ENCODE measurements around the gene POU2F1. TPM values are rescaled to one million over a fixed set of nuclear protein-coding genes. Genes with fewer than 3 reads are reported as not detected.

POU2F1 gene
- total RNA-seq, 1 donor from 2014 or later, result 68.0 TPM

DNA sequence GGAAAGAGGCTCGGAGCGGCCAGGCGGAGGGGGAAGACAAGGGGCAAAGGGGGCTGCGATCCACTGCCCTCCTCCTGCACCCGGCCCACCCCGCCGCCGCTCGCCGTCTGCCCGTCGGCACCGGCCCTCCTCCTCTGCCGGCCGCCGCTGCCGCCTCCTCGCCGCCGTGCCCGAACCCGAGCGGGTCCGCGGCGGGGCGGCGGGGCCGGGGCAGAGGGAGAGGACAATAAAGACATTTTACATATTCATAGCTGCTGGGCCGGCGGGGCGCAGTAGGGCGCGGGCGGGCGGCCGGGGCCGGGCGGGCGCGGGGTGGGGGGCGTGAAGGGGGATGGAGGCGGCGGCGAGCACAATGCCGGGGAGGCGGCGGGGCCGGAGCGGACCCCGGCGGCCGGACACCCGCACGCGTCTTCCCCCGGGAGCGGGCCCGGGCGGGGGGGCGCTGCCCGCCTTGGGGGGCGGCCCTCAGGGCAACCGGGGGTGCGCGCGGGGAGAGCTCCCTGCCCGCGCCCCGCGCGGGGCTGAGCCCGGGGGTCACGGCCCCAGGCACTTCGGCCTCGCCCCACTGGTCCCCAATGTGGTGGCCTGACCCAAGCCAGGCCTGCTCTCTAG is 546 bp downstream of the POU2F1 start:
- Mint-ChIP-seq H3K27me3 (ENCODE audit: insufficient read depth, low read depth) (peaks cover 6% of the 10 kb centered on the region), H3K9me3 (peaks cover 8% of the 10 kb centered on the region), H3K27ac (no peak overlapping the region), H3K4me3 (peak overlapping the region; percentile 92), H3K36me3 (no peaks in the 10 kb centered on the region), H3K4me1 (peaks cover 35% of the 10 kb centered on the region)
- peaks cover 48% of the 10 kb centered on the region for H3K4me1 ChIP-seq
- peak overlapping the region; percentile 79 for H3K9ac ChIP-seq
- peak overlapping the region; percentile 84 for H3K4me2 ChIP-seq
- H3K4me3 ChIP-seq, result peak overlapping the region; percentile 82
- TF ChIP-seq EZH2phosphoT487 (IDR thresholded peaks at IDR 0.05) (no peak), EZH2 (IDR thresholded peaks at IDR 0.05) (no peak), CTCF (IDR thresholded peaks at IDR 0.05) (no peak)
- no peak overlapping the region for H2AFZ ChIP-seq (replicated peaks)
- peaks cover 41% of the 10 kb centered on the region for H4K20me1 ChIP-seq (ENCODE audit: low read depth)
- peaks cover 55% of the 10 kb centered on the region for H3K79me2 ChIP-seq (ENCODE audit: low read depth)
- no peaks in the 10 kb centered on the region for H3K9me3 ChIP-seq (ENCODE audit: low read depth)
- no peaks in the 10 kb centered on the region for H3K36me3 ChIP-seq
- peaks cover 35% of the 10 kb centered on the region for H3F3A ChIP-seq (ENCODE audit: low read depth)
- peak; percentile 71 for DNase-seq (ENCODE audit: low spot score)
- H3K27me3 ChIP-seq, result no peaks in the 10 kb centered on the region
- peak overlapping the region; percentile 93 for H3K27ac ChIP-seq

DNA sequence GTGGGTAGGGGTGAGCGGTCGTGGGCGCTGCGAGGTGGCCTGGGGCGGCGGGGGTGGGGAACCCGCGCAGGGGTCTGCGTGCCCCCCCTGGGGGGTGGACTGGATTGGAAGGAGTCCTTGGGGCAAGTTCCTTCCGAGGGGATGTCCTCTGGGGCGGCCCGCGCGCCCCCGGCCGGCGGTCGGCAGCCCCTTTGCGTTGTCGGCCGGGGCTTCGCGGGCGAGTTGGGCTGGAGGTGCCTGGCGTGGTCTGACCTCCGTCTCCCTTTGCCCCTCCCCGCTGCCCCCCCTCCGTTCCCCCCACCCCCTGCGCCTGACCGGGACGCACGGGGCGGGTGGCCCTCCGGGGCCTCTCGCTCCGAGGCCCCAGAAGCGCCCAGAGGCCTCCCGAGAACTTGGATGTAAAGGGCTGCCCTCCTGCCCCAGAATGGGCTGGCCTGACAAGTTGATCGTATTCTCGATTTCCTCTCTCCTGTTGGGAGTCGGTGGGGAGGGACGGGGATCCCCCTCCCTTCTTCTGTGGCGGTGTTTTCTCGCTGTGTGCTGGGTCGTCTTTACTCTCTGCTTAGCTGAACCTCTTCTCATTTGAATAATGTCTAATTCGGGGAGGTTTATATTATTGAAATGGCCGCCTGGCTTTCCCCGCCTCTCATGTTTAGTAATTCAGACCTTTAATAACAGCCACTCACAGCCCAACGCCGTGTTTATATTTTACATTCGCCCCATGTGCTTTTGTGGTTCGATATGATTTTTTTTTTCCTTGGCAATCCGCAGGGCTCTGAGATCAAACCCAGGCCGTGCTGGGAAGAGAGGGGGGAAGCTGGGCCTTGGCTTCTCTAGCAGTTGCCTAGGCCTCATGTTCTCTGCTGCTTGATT is 1.3 kb downstream of the POU2F1 start:
- peak overlapping the region; percentile 84 for H3K4me2 ChIP-seq
- H3K27me3 Mint-ChIP-seq (ENCODE audit: insufficient read depth, low read depth), result peaks cover 6% of the 10 kb centered on the region

More for the DNA sequence above, 1.3 kb downstream of the POU2F1 start:
- Mint-ChIP-seq H3K4me1 (peaks cover 35% of the 10 kb centered on the region), H3K36me3 (no peaks in the 10 kb centered on the region), H3K9me3 (peaks cover 3% of the 10 kb centered on the region), H3K27ac (peak overlapping the region; percentile 100), H3K4me3 (peak overlapping the region; percentile 97)
- peak overlapping the region; percentile 93 for H3K27ac ChIP-seq
- peak overlapping the region; percentile 82 for H3K4me3 ChIP-seq
- peak; percentile 81 for DNase-seq (ENCODE audit: low spot score)
- H4K20me1 ChIP-seq (ENCODE audit: low read depth), result peaks cover 49% of the 10 kb centered on the region
- H2AFZ ChIP-seq (replicated peaks), result no peak overlapping the region
- peak overlapping the region; percentile 79 for H3K9ac ChIP-seq
- no peaks in the 10 kb centered on the region for H3K36me3 ChIP-seq
- peaks cover 35% of the 10 kb centered on the region for H3F3A ChIP-seq (ENCODE audit: low read depth)
- peaks cover 53% of the 10 kb centered on the region for H3K4me1 ChIP-seq
- H3K79me2 ChIP-seq (ENCODE audit: low read depth), result peaks cover 62% of the 10 kb centered on the region
- TF ChIP-seq CTCF (IDR thresholded peaks at IDR 0.05) (no peak), EZH2 (IDR thresholded peaks at IDR 0.05) (peak; percentile 10)
- no peaks in the 10 kb centered on the region for H3K27me3 ChIP-seq
- no peaks in the 10 kb centered on the region for H3K9me3 ChIP-seq (ENCODE audit: low read depth)

Measured in neural progenitor cell (in vitro differentiated cells).